H7 (cell line): Measurements from ENCODE around the gene FSTL4. TPM values are rescaled to one million over a fixed set of nuclear protein-coding genes. Genes with fewer than 3 reads are reported as not detected.

ENCODE experiments used
- DNase-seq: peaks from one replicate; pipeline ENCODE4 v3.0.0; 2012
- H3K27me3 ChIP-seq: 2 replicates; pipeline ENCODE4 v1.6.0; 2011; ENCODE audit warnings: mild to moderate bottlenecking, low read length; ENCODE audit not compliant: control insufficient read depth, insufficient read depth
- H3K36me3 ChIP-seq: replicated peaks from 2 replicates; pipeline ENCODE4 v1.5.1; 2011; ENCODE audit warnings: low read length; ENCODE audit not compliant: control insufficient read depth, insufficient read depth
- H3K4me3 ChIP-seq: 2 replicates; pipeline ENCODE4 v1.5.1; 2011; ENCODE audit warnings: low read depth, mild to moderate bottlenecking, control low read depth, low read length, moderate library complexity; ENCODE audit not compliant: insufficient read depth
- total RNA-seq: library from RNA; depleted of rRNA; stranded (reverse); fragments of >200 nt; shearing (Covaris generic); gene quantifications from 2 replicates; pipeline ENCODE4 v1.2.3, GENCODE V29; 2014

Gene FSTL4
- total RNA-seq, 1 experiment from 2014 or later = 2.4 TPM

DNA sequence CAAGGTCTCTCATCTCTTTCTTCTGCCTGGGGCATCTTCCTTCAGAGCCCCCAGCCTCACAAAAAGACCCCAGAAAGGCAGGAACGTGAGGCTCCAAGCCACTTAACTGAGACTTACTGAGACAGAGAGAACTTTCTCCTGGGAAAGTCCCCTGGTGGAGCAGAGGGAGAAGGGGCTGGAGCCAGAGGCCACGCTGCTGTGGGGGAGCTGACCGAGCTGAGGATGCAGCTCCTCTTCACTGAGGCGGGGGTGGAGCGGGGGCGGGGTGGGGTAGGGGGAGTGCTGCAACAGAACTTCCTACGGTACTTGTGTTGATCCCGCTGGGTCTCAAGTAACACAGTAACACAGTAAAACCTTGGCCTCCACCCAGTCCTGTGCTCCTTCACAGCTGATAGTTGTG, 204.0 kb downstream of the FSTL4 start:
- peak; percentile 61 for DNase-seq
- Histone ChIP-seq H3K4me3 (no peak overlapping the region), H3K27me3 (no peaks in the 10 kb centered on the region; the same call in 1 of the 2 replicates), H3K36me3 (no peaks in the 10 kb centered on the region)

DNA sequence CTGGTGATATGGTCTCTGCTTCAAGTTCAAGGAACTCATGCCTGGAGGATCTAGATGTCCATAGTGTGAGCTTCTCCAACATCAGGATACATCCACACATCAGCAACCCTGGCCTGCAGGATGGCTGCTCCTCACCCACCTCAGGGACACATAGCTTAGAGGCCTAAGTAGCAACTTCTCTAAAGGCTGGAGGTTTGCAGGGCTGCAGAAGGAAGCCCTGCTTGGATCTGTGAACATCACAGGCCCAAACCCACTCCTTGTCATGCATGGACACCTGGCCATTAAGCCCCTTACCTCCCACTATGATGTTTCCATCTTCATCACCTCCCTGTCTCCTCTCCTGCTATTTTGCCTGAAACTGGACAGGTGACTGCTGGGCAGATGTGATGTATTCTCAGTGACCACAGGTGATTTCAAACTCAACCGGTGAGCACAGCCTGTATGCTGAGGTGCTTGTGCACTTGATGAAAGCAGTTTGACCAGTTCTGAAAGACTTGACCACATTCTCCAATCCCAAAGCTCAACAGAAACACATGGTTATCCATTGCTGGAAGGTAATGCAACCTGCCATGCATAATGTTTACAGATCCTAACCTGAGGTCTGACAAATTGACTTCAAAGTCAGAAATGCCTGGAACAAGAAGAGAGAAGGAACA, 205.2 kb downstream of the FSTL4 start:
- Histone ChIP-seq H3K27me3 (no peaks in the 10 kb centered on the region; the same call in 1 of the 2 replicates), H3K4me3 (no peak overlapping the region), H3K36me3 (no peaks in the 10 kb centered on the region)
- no peak for DNase-seq

DNA sequence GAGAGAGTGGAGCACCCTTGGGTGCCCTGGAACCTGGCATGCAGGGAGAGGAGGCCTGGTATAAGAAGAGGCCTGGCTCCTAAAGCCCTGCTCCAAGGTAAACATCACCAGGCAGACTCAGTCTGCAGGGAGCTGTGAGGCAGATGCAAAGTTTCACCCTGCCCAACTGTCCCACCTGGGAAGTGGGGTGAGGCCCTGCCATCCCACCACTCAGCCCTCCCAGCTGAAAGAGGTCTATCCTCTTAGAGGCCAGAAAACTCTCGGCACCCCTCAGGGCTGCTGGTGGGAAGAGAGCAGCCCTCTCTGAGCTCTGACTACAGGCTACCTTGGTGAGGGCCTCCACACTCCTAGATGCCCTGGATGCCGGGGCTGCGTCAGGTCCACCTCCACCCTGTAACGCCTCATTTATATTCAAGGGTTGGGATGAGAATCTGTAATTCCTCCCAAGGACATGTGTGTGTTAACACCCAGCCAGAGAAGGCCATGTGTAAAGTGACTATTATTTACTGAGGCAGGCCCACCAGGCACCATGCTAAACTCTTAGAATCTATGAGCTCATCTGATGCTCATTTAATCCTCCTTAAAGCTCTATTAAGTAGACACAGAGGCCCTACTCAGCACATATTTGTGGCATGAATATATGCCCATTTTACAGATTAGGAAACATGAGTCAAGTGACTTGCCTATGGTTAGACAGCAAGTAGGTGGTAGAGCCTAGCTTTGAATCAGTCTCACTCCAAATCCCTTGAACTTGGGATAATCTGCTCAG, 205.9 kb downstream of the FSTL4 start:
- DNase-seq = no peak
- no peaks in the 10 kb centered on the region for H3K36me3 ChIP-seq
- no peaks in the 10 kb centered on the region; the same call in 1 of the 2 replicates for H3K27me3 ChIP-seq
- H3K4me3 ChIP-seq = no peak overlapping the region

DNA sequence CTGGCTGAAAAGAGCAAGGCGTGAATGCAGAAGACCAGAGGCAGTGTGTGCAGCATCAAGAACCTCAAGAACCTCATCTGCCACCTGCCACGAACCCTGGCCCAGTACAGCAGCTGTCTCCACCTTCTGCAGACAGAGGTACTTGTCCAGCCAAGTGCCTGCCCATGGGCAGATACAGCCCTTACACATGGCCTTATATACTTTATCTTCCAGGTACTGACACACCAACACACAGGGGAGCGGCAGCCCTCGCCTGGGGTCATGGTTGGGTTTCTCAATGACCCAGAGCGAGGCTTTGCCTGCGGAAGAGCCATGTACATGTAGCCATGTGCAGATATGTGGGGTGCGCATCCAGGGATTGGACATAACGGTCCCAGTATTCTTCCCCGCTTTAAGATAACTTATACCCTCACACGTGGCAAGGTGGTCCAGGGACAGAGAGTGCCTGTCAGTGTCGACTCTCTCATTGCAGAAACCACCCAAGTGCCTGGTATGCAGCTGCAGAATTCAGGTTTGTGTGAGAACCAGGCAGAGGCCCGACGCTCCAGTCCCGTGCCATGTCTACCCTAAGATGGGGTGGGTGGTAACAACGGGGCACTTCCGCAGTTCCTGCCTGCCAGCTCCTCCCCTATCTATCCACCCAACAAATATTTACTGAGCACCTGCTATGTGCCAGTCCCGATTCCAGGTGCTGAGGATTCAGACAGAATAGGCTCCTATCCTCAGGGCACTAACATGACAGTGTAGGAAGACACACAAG, 206.9 kb downstream of the FSTL4 start:
- H3K27me3 ChIP-seq = no peaks in the 10 kb centered on the region; the same call in 1 of the 2 replicates
- H3K4me3 ChIP-seq = no peak overlapping the region
- no peak for DNase-seq
- no peaks in the 10 kb centered on the region for H3K36me3 ChIP-seq

DNA sequence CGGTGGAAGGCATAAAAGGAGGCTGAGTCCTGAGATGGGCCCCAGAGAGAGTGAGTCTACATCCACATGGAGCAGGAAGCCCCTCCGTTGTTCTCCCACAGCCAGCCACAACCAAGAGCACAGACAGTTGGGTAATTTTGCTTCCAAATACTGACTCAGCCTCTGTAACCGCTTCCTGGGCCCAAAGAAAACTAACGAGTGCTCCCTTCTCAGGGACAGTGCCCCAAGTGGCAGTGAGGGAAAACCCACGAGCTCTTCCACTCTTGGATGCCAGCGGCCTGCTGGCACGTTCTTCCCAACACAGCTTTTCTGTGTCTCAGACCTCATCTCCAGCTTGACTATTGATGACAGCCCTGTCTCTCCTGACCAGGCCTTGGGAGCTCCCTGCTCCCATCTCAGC, 207.6 kb downstream of the FSTL4 start:
- H3K4me3 ChIP-seq = no peak overlapping the region
- H3K36me3 ChIP-seq = no peaks in the 10 kb centered on the region
- no peaks in the 10 kb centered on the region; the same call in 1 of the 2 replicates for H3K27me3 ChIP-seq
- DNase-seq = peak; percentile 71

DNA sequence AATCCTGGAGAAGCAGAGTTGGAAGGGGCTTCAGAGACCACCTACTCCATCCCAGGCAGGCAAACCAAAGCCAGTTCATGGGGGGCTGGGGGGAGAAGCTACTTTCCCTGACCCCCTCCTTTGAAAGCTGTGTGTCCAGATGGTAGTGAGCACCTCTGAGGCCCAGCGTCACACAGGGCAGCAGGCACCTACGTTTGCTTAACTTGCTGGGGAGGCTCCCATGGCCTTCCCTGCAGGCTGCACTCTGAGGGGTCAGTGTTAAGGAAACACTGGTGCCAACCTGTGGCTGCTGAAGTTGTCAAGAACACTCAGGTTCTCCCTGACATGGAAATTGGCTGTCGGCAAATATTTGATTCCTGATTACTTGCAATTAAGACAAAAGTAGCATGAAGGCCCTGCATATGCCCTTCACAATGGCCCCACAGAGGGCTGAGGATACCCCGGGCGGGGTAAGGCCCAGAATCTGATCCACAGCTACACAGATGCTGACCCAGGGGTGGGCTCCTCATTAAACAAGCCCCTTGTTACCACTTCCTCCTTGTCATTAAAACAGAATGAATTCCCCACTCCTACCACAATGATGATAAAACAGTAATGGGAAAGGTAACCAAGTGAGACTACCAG, 208.5 kb downstream of the FSTL4 start:
- DNase-seq = no peak
- Histone ChIP-seq H3K36me3 (no peaks in the 10 kb centered on the region), H3K4me3 (no peak overlapping the region), H3K27me3 (no peaks in the 10 kb centered on the region; the same call in 1 of the 2 replicates)

DNA sequence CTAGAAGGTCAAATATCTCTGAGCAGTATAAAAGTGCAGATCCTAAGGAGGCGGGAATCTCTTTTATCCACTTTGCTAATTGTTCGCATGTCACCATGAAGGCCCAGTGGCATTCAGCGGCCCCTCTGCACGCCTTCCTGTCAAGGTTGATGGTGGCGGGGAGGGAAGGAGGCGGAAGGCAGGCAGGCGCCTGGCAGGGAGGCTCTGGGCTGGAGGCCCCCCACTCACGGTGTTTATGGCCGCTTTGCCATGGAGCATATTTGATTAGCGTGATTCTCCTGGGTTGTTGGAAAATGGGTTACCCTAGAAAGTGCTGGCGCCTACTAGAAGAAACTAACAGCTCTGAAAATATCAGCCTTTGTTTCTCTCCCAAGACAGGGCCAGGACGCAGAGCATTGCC, 209.6 kb downstream of the FSTL4 start:
- H3K4me3 ChIP-seq = no peak overlapping the region
- no peak for DNase-seq
- no peaks in the 10 kb centered on the region; the same call in 1 of the 2 replicates for H3K27me3 ChIP-seq
- H3K36me3 ChIP-seq = no peaks in the 10 kb centered on the region

DNA sequence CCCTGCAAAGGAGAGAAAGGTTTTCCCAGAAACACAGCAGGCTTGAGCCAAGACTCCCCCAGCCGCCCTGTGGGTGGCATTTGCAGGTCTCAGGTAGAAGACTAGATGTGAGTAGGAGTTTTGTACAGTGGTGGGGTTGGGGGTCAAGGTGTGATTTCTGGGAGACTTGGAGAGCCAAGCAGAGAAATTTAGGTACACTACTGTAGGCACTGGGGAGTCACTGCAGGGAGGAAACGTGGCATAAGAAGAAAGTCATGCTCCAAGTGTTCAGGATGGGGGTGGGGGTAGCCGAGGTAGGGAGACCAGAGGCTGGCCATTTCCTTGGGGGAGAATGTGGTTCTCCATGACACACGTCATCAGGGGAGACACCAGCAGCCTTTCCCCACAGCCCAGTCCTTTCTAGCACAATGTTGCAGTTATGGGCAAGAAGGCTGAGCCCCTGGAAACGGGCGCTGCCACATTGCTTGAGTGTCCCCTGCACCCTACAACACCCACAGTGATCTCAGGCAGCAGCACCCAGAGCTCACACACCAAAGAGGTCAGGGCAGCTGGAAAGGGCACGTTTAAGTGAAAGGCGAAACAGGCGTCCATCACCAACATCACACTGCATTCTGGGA, 210.5 kb downstream of the FSTL4 start:
- no peak for DNase-seq
- H3K27me3 ChIP-seq = no peaks in the 10 kb centered on the region
- no peaks in the 10 kb centered on the region for H3K36me3 ChIP-seq
- H3K4me3 ChIP-seq = no peak overlapping the region

DNA sequence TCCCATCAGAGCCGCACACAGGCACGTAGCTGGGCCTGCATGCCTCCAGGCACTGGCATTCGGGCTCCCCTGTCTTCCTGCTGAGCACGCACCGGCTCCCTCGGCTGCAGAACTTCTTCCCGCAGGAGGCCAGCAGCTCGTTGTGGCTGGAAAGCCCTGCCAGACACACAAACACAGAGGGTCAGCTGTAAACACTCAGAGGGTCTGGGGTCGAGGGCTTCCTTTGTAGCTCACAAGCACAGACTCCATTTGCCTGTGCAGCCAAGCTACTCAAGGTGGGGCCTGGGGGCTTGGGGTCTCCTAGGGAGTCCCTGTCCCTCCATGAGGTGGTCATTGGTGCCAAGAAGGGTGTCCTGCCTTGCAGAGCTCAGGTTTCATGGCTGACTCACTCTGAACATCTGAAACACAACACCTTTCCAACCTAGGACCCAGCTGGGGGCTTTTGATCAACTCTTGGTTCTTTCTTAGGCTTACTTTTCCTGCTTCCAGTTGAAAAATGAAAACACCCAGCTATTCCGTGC, 211.4 kb downstream of the FSTL4 start:
- H3K4me3 ChIP-seq = no peak overlapping the region
- H3K36me3 ChIP-seq = no peaks in the 10 kb centered on the region
- no peak for DNase-seq
- H3K27me3 ChIP-seq = no peaks in the 10 kb centered on the region

DNA sequence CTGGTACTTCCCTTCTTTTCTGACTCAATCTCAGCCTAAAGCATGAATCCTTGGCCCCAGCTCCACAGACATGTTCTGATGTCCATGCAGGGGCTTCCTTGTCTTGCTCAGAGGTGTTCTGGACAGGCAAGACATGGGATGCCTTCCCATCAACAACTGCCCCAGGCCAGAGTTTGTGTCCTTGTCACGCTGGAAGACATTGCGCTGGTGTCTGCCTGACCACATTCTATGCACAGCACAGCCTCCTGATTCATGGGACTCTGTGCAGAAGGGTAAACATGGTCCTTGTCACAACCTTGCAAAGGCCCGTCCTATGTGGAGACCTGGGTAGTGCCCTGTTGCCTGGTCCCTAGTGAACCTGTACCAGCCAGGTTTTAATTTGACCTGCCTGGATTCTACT, 212.2 kb downstream of the FSTL4 start:
- no peaks in the 10 kb centered on the region for H3K27me3 ChIP-seq
- no peaks in the 10 kb centered on the region for H3K36me3 ChIP-seq
- no peak overlapping the region for H3K4me3 ChIP-seq
- no peak for DNase-seq

DNA sequence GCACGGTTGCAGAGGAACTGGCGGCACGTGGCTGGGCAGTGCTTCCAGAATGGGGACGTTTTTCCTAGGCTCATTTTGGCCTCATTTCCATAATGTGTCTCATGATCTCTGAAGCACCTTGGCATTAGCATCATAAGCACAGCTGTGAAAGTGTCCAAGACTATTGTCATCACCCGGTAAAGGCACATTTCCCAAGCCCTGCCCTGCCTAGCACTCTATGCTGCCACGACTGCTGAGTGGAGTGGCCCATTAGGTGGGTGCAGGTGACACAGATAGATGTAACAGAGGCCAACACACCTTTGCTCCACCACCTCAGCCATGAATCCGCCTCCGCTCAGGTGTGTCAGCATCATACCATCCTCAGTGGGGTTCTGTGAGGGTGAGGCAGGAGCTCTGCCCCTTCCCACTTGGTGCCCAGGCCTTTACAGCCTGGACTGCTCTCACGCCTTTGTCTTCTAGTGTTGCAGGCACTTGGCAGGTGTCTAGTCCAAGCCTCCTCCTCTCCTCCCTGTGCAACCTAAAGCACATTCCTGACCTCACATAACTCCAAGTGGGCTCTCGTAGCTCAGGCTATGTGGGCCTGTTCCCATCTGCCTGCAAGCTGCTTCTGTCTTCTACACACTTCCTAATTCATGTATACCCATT, 213.0 kb downstream of the FSTL4 start:
- no peaks in the 10 kb centered on the region for H3K27me3 ChIP-seq
- H3K36me3 ChIP-seq = no peaks in the 10 kb centered on the region
- DNase-seq = no peak
- H3K4me3 ChIP-seq = no peak overlapping the region

DNA sequence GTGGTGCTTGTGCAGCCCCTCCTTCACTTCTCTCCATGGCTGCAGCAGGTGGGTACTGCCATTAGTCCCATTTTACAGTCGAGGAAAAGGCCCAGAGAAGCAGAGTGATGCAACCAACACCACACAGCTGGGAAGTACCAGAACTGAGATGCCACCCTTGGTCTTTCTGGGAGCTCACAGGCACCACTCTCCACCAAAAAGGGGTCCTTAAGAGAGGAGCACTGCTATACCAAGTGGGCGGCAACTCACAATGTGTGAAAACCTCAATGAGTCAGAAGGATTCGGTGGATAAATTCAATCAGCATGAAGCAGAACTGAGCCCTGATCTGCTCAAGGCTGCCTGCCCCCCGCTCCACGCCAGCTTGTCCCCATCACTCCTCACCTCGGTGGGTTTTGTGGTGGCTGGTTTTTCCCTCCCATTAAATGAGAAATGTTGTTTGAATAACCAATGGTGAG, 213.7 kb downstream of the FSTL4 start:
- no peaks in the 10 kb centered on the region for H3K36me3 ChIP-seq
- DNase-seq = no peak
- H3K4me3 ChIP-seq = no peak overlapping the region
- H3K27me3 ChIP-seq = no peaks in the 10 kb centered on the region

DNA sequence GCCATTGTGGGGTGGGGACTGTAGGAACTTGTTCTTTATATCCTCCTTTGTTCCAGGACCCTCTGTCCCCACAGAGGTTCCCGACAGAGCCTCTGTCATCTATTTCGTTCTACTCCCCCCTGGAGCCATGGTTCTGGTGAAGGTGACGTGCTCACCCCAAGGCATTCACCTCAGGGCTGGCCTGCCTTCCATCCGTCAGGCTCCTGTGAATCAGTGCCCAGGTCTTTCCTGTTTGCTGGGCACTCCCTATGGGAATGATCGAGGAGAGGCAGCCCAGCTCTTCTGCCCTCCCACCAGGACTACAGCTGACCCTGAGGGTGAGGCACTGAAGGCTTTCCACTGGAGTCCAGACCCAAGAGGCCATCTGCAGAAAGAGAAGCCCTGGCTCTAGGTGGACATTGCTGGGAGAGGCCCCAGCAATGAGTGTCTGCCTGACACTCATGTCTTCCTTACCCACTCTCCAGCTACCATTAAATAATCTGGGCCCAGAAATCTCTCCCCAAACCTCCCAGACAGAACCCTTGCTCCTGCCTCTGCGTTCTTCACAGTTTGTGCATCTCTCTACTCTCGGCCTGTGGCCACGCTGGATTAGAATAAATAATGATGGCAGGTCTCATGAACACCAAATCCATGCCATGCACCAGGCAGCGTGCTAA, 214.2 kb downstream of the FSTL4 start:
- no peaks in the 10 kb centered on the region for H3K27me3 ChIP-seq
- H3K4me3 ChIP-seq = no peak overlapping the region
- no peak for DNase-seq
- no peaks in the 10 kb centered on the region for H3K36me3 ChIP-seq
